GM23338 (cell line): Measurements from ENCODE around the gene SORCS3. TPM values are rescaled to one million over a fixed set of nuclear protein-coding genes. Genes with fewer than 3 reads are reported as not detected.

Source experiments
- ATAC-seq: fragments of 200-7000 bp; cut with Tn5 transposase; 3 replicates; pipeline ENCODE4 v1.9.1; 2020
- DNase-seq: peaks from one replicate; pipeline ENCODE4 v3.0.0-alpha.2; 2015; ENCODE audit warnings: low spot score
- H2AFZ ChIP-seq: fragments of 200-600 bp; sonication (generic); 2 replicates; pipeline ENCODE4 v1.8.0; 2016; ENCODE audit warnings: antibody characterized with exemption, mild to moderate bottlenecking, moderate library complexity
- H3F3A ChIP-seq: fragments of 200-600 bp; sonication (generic); replicated peaks from 2 replicates; pipeline ENCODE4 v1.8.0; 2017; ENCODE audit warnings: antibody characterized with exemption, mixed run types, low read depth
- H3K27ac ChIP-seq: fragments of 200-600 bp; sonication (generic); 2 replicates; pipeline ENCODE4 v1.6.1; 2016; ENCODE audit warnings: low read depth
- H3K27me3 ChIP-seq: fragments of 200-600 bp; sonication (generic); 2 replicates; pipeline ENCODE4 v1.8.0; 2016; ENCODE audit warnings: mild to moderate bottlenecking, mixed run types, moderate library complexity; ENCODE audit not compliant: insufficient read depth
- H3K36me3 ChIP-seq: fragments of 200-600 bp; sonication (generic); 2 replicates; pipeline ENCODE4 v1.8.0; 2016; ENCODE audit warnings: mild to moderate bottlenecking; ENCODE audit not compliant: insufficient read depth
- H3K4me1 ChIP-seq: fragments of 200-600 bp; sonication (generic); 2 replicates; pipeline ENCODE4 v1.8.0; 2016; ENCODE audit warnings: mild to moderate bottlenecking, moderate library complexity; ENCODE audit not compliant: insufficient read depth
- H3K4me2 ChIP-seq: fragments of 200-600 bp; sonication (generic); 2 replicates; pipeline ENCODE4 v1.7.1; 2017; ENCODE audit warnings: mixed run types
- H3K4me3 ChIP-seq: fragments of 200-600 bp; sonication (generic); 2 replicates; pipeline ENCODE4 v1.6.1; 2016; ENCODE audit warnings: mixed run types
- H3K79me2 ChIP-seq: fragments of 200-600 bp; sonication (generic); replicated peaks from 2 replicates; pipeline ENCODE4 v1.8.0; 2017; ENCODE audit warnings: mild to moderate bottlenecking; ENCODE audit not compliant: insufficient read depth
- H3K9me2 ChIP-seq: fragments of 200-600 bp; sonication (generic); 2 replicates; pipeline ENCODE4 v1.8.0; 2017; ENCODE audit not compliant: insufficient read depth
- H4K20me1 ChIP-seq: fragments of 200-600 bp; sonication (generic); replicated peaks from 2 replicates; pipeline ENCODE4 v1.8.0; 2017; ENCODE audit warnings: mild to moderate bottlenecking; ENCODE audit not compliant: insufficient read depth
- H3K27ac Mint-ChIP-seq: 2 replicates; pipeline ENCODE4 v1.8.0; 2020; ENCODE audit warnings: inconsistent platforms, mild to moderate bottlenecking, moderate library complexity, mixed read lengths
- H3K27me3 Mint-ChIP-seq: 3 replicates; pipeline ENCODE4 v1.8.0; 2022; ENCODE audit warnings: low read depth, mild to moderate bottlenecking, moderate library complexity, mixed read lengths, inconsistent platforms; ENCODE audit not compliant: insufficient read depth, poor library complexity
- H3K36me3 Mint-ChIP-seq: 3 replicates; pipeline ENCODE4 v1.8.0; 2021; ENCODE audit warnings: low read depth, mild to moderate bottlenecking, inconsistent platforms, moderate library complexity, mixed read lengths
- H3K4me1 Mint-ChIP-seq: 3 replicates; pipeline ENCODE4 v1.8.0; 2020; ENCODE audit warnings: mild to moderate bottlenecking, inconsistent platforms, mixed read lengths
- H3K4me3 Mint-ChIP-seq: 3 replicates; pipeline ENCODE4 v1.8.0; 2021; ENCODE audit warnings: moderate library complexity, mild to moderate bottlenecking, inconsistent platforms, mixed read lengths
- H3K9me3 Mint-ChIP-seq: 3 replicates; pipeline ENCODE4 v1.8.0; 2020; ENCODE audit warnings: moderate library complexity, mild to moderate bottlenecking, inconsistent platforms, mixed read lengths
- CREB1 ChIP-seq: fragments of 250-450 bp; sonication (Bioruptor Pico); IDR thresholded peaks from 2 replicates; pipeline ENCODE4 v1.5.0; 2020; ENCODE audit warnings: low read depth, mild to moderate bottlenecking, moderate library complexity
- CTCF ChIP-seq, 2 experiments: fragments of 200-600 bp in 1 of 2; sonication (generic) in 1 of 2; conservative IDR thresholded peaks; 2 replicates each; pipeline versions ENCODE4 v1.5.1 to v1.6.1; 2016 to 2017; ENCODE audit warnings: antibody characterized with exemption in 2 of 2, low read depth in 2 of 2, mild to moderate bottlenecking in 2 of 2, moderate library complexity in 1 of 2
- EZH2 ChIP-seq: fragments of 200-600 bp; sonication (generic); IDR thresholded peaks from one replicate; pipeline ENCODE4 v1.8.0; 2017; ENCODE audit warnings: antibody characterized with exemption, mild to moderate bottlenecking, low read depth; ENCODE audit not compliant: unreplicated experiment
- JUNB ChIP-seq: IDR thresholded peaks from one replicate; pipeline ENCODE4 v1.6.1; 2016; ENCODE audit warnings: antibody characterized with exemption; ENCODE audit not compliant: unreplicated experiment
- NANOG ChIP-seq: IDR thresholded peaks from 2 replicates; pipeline ENCODE4 v1.6.1; 2016; ENCODE audit warnings: antibody characterized with exemption, borderline replicate concordance
- POLR2AphosphoS5 ChIP-seq: IDR thresholded peaks from 2 replicates; pipeline ENCODE4 v1.6.1; 2016; ENCODE audit warnings: antibody characterized with exemption, low read depth
- REST ChIP-seq: IDR thresholded peaks from one replicate; pipeline ENCODE4 v1.6.1; 2018; ENCODE audit warnings: antibody characterized with exemption; ENCODE audit not compliant: unreplicated experiment
- STAT1 ChIP-seq: IDR thresholded peaks from one replicate; pipeline ENCODE4 v1.6.1; 2016; ENCODE audit warnings: antibody characterized with exemption; ENCODE audit not compliant: unreplicated experiment
- polyA plus RNA-seq: library from polyadenylated mRNA; unstranded; fragments of >200 nt; fragmentation: Nextera tagmentation; extraction: Ambion mirVana; gene quantifications from 2 replicates; pipeline ENCODE4 v1.2.1, GENCODE V29; 2016
- total RNA-seq: library from RNA; depleted of rRNA; stranded (reverse); fragments of >200 nt; shearing (Covaris generic); gene quantifications from 2 replicates; pipeline ENCODE4 v1.2.3, GENCODE V29; 2014
- TF ChIP-seq, protein P1 (sequence below): IDR thresholded peaks from 2 replicates; pipeline ENCODE4 v1.6.1; 2016; ENCODE audit warnings: antibody characterized with exemption

SORCS3 gene
- total and polyA plus RNA-seq, 2 experiments from 2014 or later = 0.37 to 1.4 TPM

- H3K36me3 ChIP-seq = no peaks in the 10 kb centered on the region
- H3K4me2 ChIP-seq = no peak overlapping the region
- H3F3A ChIP-seq = no peaks in the 10 kb centered on the region
- no peak for TF ChIP-seq STAT1
- no peak for TF ChIP-seq POLR2AphosphoS5
- no peak for TF ChIP-seq CTCF (conservative IDR thresholded peaks at IDR 0.05; ENCODE audit: low read depth in 2 of 2)
- TF ChIP-seq EZH2 = no peak
- no peak for TF ChIP-seq REST
- TF ChIP-seq, protein P1, sequence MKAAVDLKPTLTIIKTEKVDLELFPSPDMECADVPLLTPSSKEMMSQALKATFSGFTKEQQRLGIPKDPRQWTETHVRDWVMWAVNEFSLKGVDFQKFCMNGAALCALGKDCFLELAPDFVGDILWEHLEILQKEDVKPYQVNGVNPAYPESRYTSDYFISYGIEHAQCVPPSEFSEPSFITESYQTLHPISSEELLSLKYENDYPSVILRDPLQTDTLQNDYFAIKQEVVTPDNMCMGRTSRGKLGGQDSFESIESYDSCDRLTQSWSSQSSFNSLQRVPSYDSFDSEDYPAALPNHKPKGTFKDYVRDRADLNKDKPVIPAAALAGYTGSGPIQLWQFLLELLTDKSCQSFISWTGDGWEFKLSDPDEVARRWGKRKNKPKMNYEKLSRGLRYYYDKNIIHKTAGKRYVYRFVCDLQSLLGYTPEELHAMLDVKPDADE = no peak
- no peak for TF ChIP-seq CREB1 (CRISPR knock-in tag)
- no peak for TF ChIP-seq JUNB
- no peak for TF ChIP-seq NANOG
- no peak overlapping the region for H3K27ac Mint-ChIP-seq
- no peak overlapping the region for H3K27ac ChIP-seq
- H3K4me1 ChIP-seq = no peaks in the 10 kb centered on the region
- H3K4me3 ChIP-seq = no peak overlapping the region
- ATAC-seq (no peak), DNase-seq (no peak)
- no peaks in the 10 kb centered on the region for H3K27me3 ChIP-seq
- H3K9me2 ChIP-seq = 0 out of 2 replicates have a peak, but pooled peaks cover 7% of the 10 kb centered on the region
- H2AFZ ChIP-seq = no peak overlapping the region
- no peaks in the 10 kb centered on the region for H3K9me3 Mint-ChIP-seq
- peaks cover 2% of the 10 kb centered on the region for H3K27me3 Mint-ChIP-seq
- H3K4me1 Mint-ChIP-seq = no peaks in the 10 kb centered on the region; the same call in 2 of the 3 replicates
- no peaks in the 10 kb centered on the region for H4K20me1 ChIP-seq
- H3K36me3 Mint-ChIP-seq = no peaks in the 10 kb centered on the region
- no peaks in the 10 kb centered on the region for H3K79me2 ChIP-seq
- no peak overlapping the region for H3K4me3 Mint-ChIP-seq
Observed at GRCh38 chr10:105280895-105281294, 639.8 kb downstream of the SORCS3 start.
